Activated T-cell treated with anti-CD3 and anti-CD28 coated beads, Interleukin-2, amount 50 U/mL, for 72 hours (primary cell): ENCODE data around the gene DHRS7B. TPM values are rescaled to one million over a fixed set of nuclear protein-coding genes. Genes with fewer than 3 reads are reported as not detected.
"Not testable (repeated sequence)": the region's sequence is repeated elsewhere in the genome, so short reads cannot be mapped to it uniquely, and the experiment has no call there.

Source experiments
- ATAC-seq, 2 donors: fragments of 150-1000 bp; cut with Tn5 transposase; replicated peaks in 1 of 2; 2 replicates each; pipeline ENCODE4 v1.10.0; 2021; ENCODE audit warnings: moderate library complexity in 2 of 2, mild to moderate bottlenecking in 1 of 2
- DNase-seq, 2 donors: peaks; one replicate each; pipeline ENCODE4 v3.0.0; 2021 to 2022; ENCODE audit warnings: mixed read lengths in 1 of 2
- H3K27ac Mint-ChIP-seq: one replicate; pipeline ENCODE4 v1.8.0; 2022; ENCODE audit warnings: mild to moderate bottlenecking, moderate library complexity, mixed read lengths
- H3K27me3 Mint-ChIP-seq: one replicate; pipeline ENCODE4 v1.8.0; 2022; ENCODE audit warnings: low read depth, mixed read lengths
- H3K36me3 Mint-ChIP-seq, 2 donors: one replicate each; pipeline ENCODE4 v1.8.0; 2022; ENCODE audit warnings: mixed read lengths in 2 of 2, mild to moderate bottlenecking in 1 of 2; ENCODE audit not compliant: insufficient read depth in 2 of 2
- H3K4me1 Mint-ChIP-seq: one replicate; pipeline ENCODE4 v1.8.0; 2022; ENCODE audit warnings: low read depth, mixed read lengths
- H3K4me3 Mint-ChIP-seq, 2 donors: one replicate each; pipeline ENCODE4 v1.8.0; 2022; ENCODE audit warnings: mild to moderate bottlenecking in 2 of 2, mixed read lengths in 2 of 2, moderate library complexity in 2 of 2
- H3K9me3 Mint-ChIP-seq, 2 donors: one replicate each; pipeline ENCODE4 v1.8.0; 2022; ENCODE audit warnings: mixed read lengths in 2 of 2
- total RNA-seq, 2 donors: library from RNA; stranded (reverse); gene quantifications; one replicate each; pipeline ENCODE4 v1.2.3, GENCODE V29; 2022

Gene DHRS7B
- total RNA-seq, 2 donors from 2014 or later, result 19.5 to 21.4 TPM

- Mint-ChIP-seq H3K9me3 (no peaks in the 10 kb centered on the region), H3K4me1 (no peaks in the 10 kb centered on the region), H3K27ac (no peak overlapping the region), H3K27me3 (no peaks in the 10 kb centered on the region), H3K4me3 (no peak overlapping the region), H3K36me3 (peaks cover 3 to 5% of the 10 kb centered on the region in 2 donors)
- ATAC-seq (no peak), DNase-seq (no peak)
These were observed 56.7 kb downstream of the DHRS7B start for GRCh38 chr17:21183468-21183867.

- peaks cover 3 to 5% of the 10 kb centered on the region in 2 donors for H3K36me3 Mint-ChIP-seq
- no peaks in the 10 kb centered on the region for H3K9me3 Mint-ChIP-seq
- H3K4me1 Mint-ChIP-seq, result no peaks in the 10 kb centered on the region
- ATAC-seq, result no peak
- no peaks in the 10 kb centered on the region for H3K27me3 Mint-ChIP-seq
- no peak for DNase-seq
- H3K27ac Mint-ChIP-seq, result peak overlapping the region; percentile 38
- H3K4me3 Mint-ChIP-seq, result no peak overlapping the region
These were observed 57.8 kb downstream of the DHRS7B start for GRCh38 chr17:21184570-21184969.

GRCh38 chr17:21185061-21185460, 58.3 kb downstream of the DHRS7B start:
- Mint-ChIP-seq H3K27ac (no peak overlapping the region), H3K4me3 (no peak overlapping the region), H3K36me3 (peaks cover 3 to 5% of the 10 kb centered on the region in 2 donors), H3K9me3 (no peaks in the 10 kb centered on the region), H3K4me1 (no peaks in the 10 kb centered on the region), H3K27me3 (no peaks in the 10 kb centered on the region)
- no peak for ATAC-seq
- no peak for DNase-seq

GRCh38 chr17:21186399-21187187, 59.8 kb downstream of the DHRS7B start:
- no peak for ATAC-seq
- Mint-ChIP-seq H3K4me3 (no peak overlapping the region), H3K9me3 (no peaks in the 10 kb centered on the region), H3K27ac (no peak overlapping the region), H3K4me1 (no peaks in the 10 kb centered on the region), H3K36me3 (peaks cover 2 to 5% of the 10 kb centered on the region in 2 donors), H3K27me3 (no peaks in the 10 kb centered on the region)
- DNase-seq, result no peak

- H3K27me3 Mint-ChIP-seq, result no peaks in the 10 kb centered on the region
- H3K27ac Mint-ChIP-seq, result no peak overlapping the region
- no peak for ATAC-seq
- peaks cover 14% of the 10 kb centered on the region for H3K4me1 Mint-ChIP-seq
- no peak for DNase-seq
- H3K9me3 Mint-ChIP-seq, result no peaks in the 10 kb centered on the region
- no peak overlapping the region for H3K4me3 Mint-ChIP-seq
- H3K36me3 Mint-ChIP-seq, result peaks cover 3 to 5% of the 10 kb centered on the region in 2 donors
These were observed 62.6 kb downstream of the DHRS7B start for GRCh38 chr17:21189361-21189760.

GRCh38 chr17:21190078-21190477, 63.3 kb downstream of the DHRS7B start:
- H3K27ac Mint-ChIP-seq, result no peak overlapping the region

GRCh38 chr17:21191698-21192097, 64.9 kb downstream of the DHRS7B start:
- no peaks in the 10 kb centered on the region for H3K27me3 Mint-ChIP-seq
- no peak overlapping the region for H3K27ac Mint-ChIP-seq
- DNase-seq, result no peak
- H3K4me1 Mint-ChIP-seq, result peaks cover 18% of the 10 kb centered on the region
- no peak for ATAC-seq
- H3K9me3 Mint-ChIP-seq, result no peaks in the 10 kb centered on the region
- no peak overlapping the region for H3K4me3 Mint-ChIP-seq
- peaks cover 0 to 3% of the 10 kb centered on the region in 2 donors for H3K36me3 Mint-ChIP-seq

More at GRCh38 chr17:21190078-21190477, 63.3 kb downstream of the DHRS7B start:
- H3K4me3 Mint-ChIP-seq, result no peak overlapping the region
- no peak for DNase-seq
- peaks cover 3 to 5% of the 10 kb centered on the region in 2 donors for H3K36me3 Mint-ChIP-seq
- H3K27me3 Mint-ChIP-seq, result no peaks in the 10 kb centered on the region
- no peak for ATAC-seq
- peaks cover 18% of the 10 kb centered on the region for H3K4me1 Mint-ChIP-seq
- no peaks in the 10 kb centered on the region for H3K9me3 Mint-ChIP-seq

GRCh38 chr17:21192414-21192813, 65.7 kb downstream of the DHRS7B start:
- H3K4me1 Mint-ChIP-seq, result peaks cover 18% of the 10 kb centered on the region
- not testable (repeated sequence) for H3K9me3 Mint-ChIP-seq, H3K27ac Mint-ChIP-seq, H3K36me3 Mint-ChIP-seq, DNase-seq, H3K27me3 Mint-ChIP-seq, ATAC-seq, H3K4me3 Mint-ChIP-seq

GRCh38 chr17:21193031-21193430, 66.3 kb downstream of the DHRS7B start:
- ATAC-seq, result peak; percentile 66 to 70
- Mint-ChIP-seq H3K27me3 (no peaks in the 10 kb centered on the region), H3K36me3 (peaks cover 0 to 11% of the 10 kb centered on the region in 2 donors)

GRCh38 chr17:21194226-21194625, 67.5 kb downstream of the DHRS7B start:
- no peak for DNase-seq
- H3K9me3 Mint-ChIP-seq, result no peaks in the 10 kb centered on the region

More at GRCh38 chr17:21193031-21193430, 66.3 kb downstream of the DHRS7B start:
- DNase-seq, result peak in 1 of 2 donors; percentile 22
- no peak overlapping the region for H3K27ac Mint-ChIP-seq
- H3K9me3 Mint-ChIP-seq, result no peaks in the 10 kb centered on the region
- H3K4me3 Mint-ChIP-seq, result no peak overlapping the region
- peaks cover 18% of the 10 kb centered on the region for H3K4me1 Mint-ChIP-seq

GRCh38 chr17:21194703-21195102, 67.9 kb downstream of the DHRS7B start:
- H3K4me1 Mint-ChIP-seq, result peaks cover 18% of the 10 kb centered on the region
- peak overlapping the region; percentile 80 for H3K27ac Mint-ChIP-seq
- no peaks in the 10 kb centered on the region for H3K27me3 Mint-ChIP-seq
- ATAC-seq, result no peak
- H3K36me3 Mint-ChIP-seq, result peaks cover 2 to 15% of the 10 kb centered on the region in 2 donors
- no peak overlapping the region for H3K4me3 Mint-ChIP-seq
- no peaks in the 10 kb centered on the region for H3K9me3 Mint-ChIP-seq
- no peak for DNase-seq

More at GRCh38 chr17:21194226-21194625, 67.5 kb downstream of the DHRS7B start:
- H3K36me3 Mint-ChIP-seq, result peaks cover 2 to 15% of the 10 kb centered on the region in 2 donors
- H3K4me3 Mint-ChIP-seq, result no peak overlapping the region
- peaks cover 18% of the 10 kb centered on the region for H3K4me1 Mint-ChIP-seq
- H3K27me3 Mint-ChIP-seq, result no peaks in the 10 kb centered on the region
- ATAC-seq, result no peak
- peak overlapping the region; percentile 5 for H3K27ac Mint-ChIP-seq

- DNase-seq (no peak), ATAC-seq (no peak)
- H3K4me3 Mint-ChIP-seq, result no peak overlapping the region
These were observed 69.4 kb downstream of the DHRS7B start for GRCh38 chr17:21196126-21196525.

GRCh38 chr17:21198411-21198810, 71.6 kb downstream of the DHRS7B start:
- Mint-ChIP-seq H3K27ac (no peak overlapping the region), H3K36me3 (peaks cover 2 to 13% of the 10 kb centered on the region in 2 donors)

More at GRCh38 chr17:21196126-21196525, 69.4 kb downstream of the DHRS7B start:
- peaks cover 23% of the 10 kb centered on the region for H3K4me1 Mint-ChIP-seq
- no peaks in the 10 kb centered on the region for H3K9me3 Mint-ChIP-seq
- H3K36me3 Mint-ChIP-seq, result peaks cover 2 to 15% of the 10 kb centered on the region in 2 donors
- no peak overlapping the region for H3K27ac Mint-ChIP-seq
- H3K27me3 Mint-ChIP-seq, result no peaks in the 10 kb centered on the region

More at GRCh38 chr17:21198411-21198810, 71.6 kb downstream of the DHRS7B start:
- Mint-ChIP-seq H3K27me3 (no peaks in the 10 kb centered on the region), H3K4me3 (no peak overlapping the region), H3K9me3 (no peaks in the 10 kb centered on the region), H3K4me1 (peaks cover 13% of the 10 kb centered on the region)
- DNase-seq, result no peak
- ATAC-seq, result no peak
